Muscle layer of colon (tissue), 2 donors: ENCODE measurements around the gene ABCC2.
"Not testable (repeated sequence)": the region's sequence is repeated elsewhere in the genome, so short reads cannot be mapped to it uniquely, and the experiment has no call there.

Experiments
- H3K27ac ChIP-seq: one replicate; pipeline ENCODE4 v1.7.0; 2013; ENCODE audit warnings: low read depth, mild to moderate bottlenecking, low read length, moderate library complexity
- H3K27me3 ChIP-seq, 2 donors: one replicate each; pipeline ENCODE4 v1.7.0; 2013; ENCODE audit warnings: low read length in 2 of 2, mild to moderate bottlenecking in 2 of 2; ENCODE audit not compliant: insufficient read depth in 2 of 2, control insufficient read depth in 1 of 2
- H3K36me3 ChIP-seq: one replicate; pipeline ENCODE4 v1.7.0; 2013; ENCODE audit warnings: mild to moderate bottlenecking, low read length; ENCODE audit not compliant: insufficient read depth
- H3K4me1 ChIP-seq: one replicate; pipeline ENCODE4 v1.7.0; 2013; ENCODE audit warnings: mild to moderate bottlenecking, low read length; ENCODE audit not compliant: insufficient read depth
- H3K4me3 ChIP-seq, 2 donors: one replicate each; pipeline ENCODE4 v1.7.0; 2013; ENCODE audit warnings: low read length in 2 of 2, low read depth in 1 of 2, mild to moderate bottlenecking in 1 of 2, moderate library complexity in 1 of 2
- H3K9ac ChIP-seq: one replicate; pipeline ENCODE4 v1.7.0; 2013; ENCODE audit warnings: low read length
- H3K9me3 ChIP-seq: one replicate; pipeline ENCODE4 v1.7.0; 2013; ENCODE audit warnings: mild to moderate bottlenecking, low read length
- donor health status: abdominal sarcoma.
- donor health status: Adenocarcinoma of cecum.

ABCC2 gene

DNA sequence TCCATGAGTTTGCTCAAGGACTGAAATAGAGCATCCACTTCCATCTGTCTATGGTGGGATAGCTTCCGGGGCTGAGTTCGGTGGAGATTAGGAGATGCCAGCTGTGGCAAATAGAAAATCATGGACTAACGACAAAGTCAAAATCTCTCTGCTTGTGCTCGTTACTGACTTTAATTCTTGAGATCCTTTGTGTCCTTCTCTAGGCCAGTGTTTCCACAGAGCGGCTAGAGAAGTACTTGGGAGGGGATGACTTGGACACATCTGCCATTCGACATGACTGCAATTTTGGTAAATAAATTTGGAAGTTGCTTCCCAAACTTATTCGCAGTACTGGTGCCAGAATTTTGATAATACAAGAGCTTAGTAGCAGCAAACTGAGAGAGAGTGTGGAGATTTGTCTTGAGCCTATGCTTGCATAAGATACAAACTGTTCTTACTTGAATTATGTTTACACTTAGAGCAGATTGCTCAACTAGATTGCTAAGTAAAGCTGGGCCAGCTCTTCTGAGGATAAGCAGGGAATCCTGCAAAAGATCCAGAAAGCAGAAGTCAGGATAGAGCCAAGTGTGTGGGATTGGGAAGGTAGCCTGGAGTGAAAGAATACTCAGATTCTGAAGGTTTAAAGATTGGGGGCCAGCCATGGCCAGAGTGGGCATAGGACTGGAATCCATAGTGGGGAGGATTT, 27.6 kb downstream of the ABCC2 start:
- no peaks in the 10 kb centered on the region for H3K27me3 ChIP-seq
- peaks cover 6% of the 10 kb centered on the region for H3K4me1 ChIP-seq
- H3K9ac ChIP-seq = no peak overlapping the region
- no peaks in the 10 kb centered on the region for H3K36me3 ChIP-seq
- peak overlapping the region; percentile 19 for H3K27ac ChIP-seq
- H3K4me3 ChIP-seq = no peak overlapping the region
- no peaks in the 10 kb centered on the region for H3K9me3 ChIP-seq

DNA sequence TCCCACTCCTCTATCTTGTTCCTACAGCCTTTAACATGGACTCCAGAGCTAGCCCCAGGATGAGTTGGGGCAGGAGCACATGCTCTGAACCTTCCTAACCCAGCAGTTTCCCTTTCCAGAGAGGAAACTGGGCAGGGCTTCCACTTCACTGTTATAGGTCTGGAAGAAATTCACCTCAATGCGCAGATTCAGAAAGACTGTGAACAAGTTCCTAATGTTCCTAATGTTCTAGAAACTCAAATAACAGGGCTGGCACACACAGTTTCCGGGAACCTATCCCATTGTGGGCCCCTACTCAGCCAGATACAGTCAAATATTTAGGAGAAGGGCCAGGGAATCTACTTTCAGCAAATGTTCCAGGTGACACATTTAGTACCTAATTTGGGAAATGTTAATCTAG, 29.7 kb downstream of the ABCC2 start:
- no peaks in the 10 kb centered on the region for H3K27me3 ChIP-seq
- no peak overlapping the region for H3K9ac ChIP-seq
- peaks cover 6% of the 10 kb centered on the region for H3K4me1 ChIP-seq
- H3K9me3 ChIP-seq = no peaks in the 10 kb centered on the region
- no peaks in the 10 kb centered on the region for H3K36me3 ChIP-seq
- no peak overlapping the region for H3K4me3 ChIP-seq
- H3K27ac ChIP-seq = no peak overlapping the region

DNA sequence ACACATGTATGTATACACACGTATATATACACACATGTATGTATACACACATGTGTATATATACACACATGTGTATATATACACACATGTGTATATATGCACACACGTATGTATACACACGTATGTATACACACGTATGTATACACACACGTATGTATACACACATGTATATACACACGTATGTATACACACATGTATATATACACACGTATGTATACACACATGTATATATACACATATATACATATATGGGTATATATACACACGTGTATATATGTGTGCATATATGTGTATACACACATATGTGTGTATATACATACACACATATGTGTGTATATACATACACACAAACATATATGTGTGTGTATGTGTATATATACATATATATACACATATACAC, 31.7 kb downstream of the ABCC2 start:
- Histone ChIP-seq H3K9me3 (no peaks in the 10 kb centered on the region), H3K4me3 (no peak overlapping the region), H3K27ac (no peak overlapping the region), H3K36me3 (no peaks in the 10 kb centered on the region), H3K9ac (no peak overlapping the region), H3K27me3 (no peaks in the 10 kb centered on the region), H3K4me1 (peaks cover 6% of the 10 kb centered on the region)

DNA sequence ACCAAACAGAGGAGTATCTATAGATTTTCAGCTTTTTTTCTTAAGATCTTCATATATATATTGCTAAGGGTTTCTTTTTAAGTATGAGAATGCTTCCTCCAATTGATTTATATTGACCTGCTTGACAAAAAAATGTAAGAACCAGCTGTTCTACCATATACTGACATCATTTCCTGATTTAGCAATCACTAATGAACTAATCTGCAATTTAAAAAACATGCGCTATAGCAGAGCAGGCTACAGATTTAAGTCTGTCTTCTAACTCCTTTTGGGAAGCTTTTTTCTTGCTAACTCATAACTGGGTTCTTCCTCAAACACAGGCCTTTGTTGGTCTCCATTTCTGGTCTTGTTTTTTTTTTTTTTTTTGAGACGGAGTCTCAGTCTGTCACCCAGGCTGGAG, 33.2 kb downstream of the ABCC2 start:
- no peaks in the 10 kb centered on the region for H3K9me3 ChIP-seq
- H3K27ac ChIP-seq = no peak overlapping the region
- H3K36me3 ChIP-seq = no peaks in the 10 kb centered on the region
- no peaks in the 10 kb centered on the region for H3K4me1 ChIP-seq
- no peak overlapping the region for H3K4me3 ChIP-seq
- no peaks in the 10 kb centered on the region for H3K27me3 ChIP-seq
- no peak overlapping the region for H3K9ac ChIP-seq

DNA sequence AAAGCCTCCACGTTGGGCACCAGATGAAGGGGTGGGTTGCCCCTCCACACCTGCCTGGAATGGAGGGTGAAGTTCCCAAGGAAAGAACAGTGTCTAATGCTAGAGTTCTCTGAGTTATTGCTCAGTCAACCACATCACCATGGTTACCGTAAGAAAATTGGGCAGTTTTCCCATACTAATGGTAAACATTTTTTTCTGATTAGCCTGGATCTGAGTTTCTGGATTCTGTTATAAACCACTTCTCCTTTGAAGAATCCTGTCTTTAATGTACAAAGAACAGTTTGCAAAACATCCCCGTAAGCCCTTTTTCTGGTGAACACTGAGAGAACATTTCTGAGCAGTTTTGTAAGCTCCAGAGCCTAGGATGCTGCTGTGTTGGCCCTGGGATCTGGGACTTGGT, 45.5 kb downstream of the ABCC2 start:
- Histone ChIP-seq H3K27me3 (no peaks in the 10 kb centered on the region), H3K4me1 (no peaks in the 10 kb centered on the region), H3K4me3 (no peak overlapping the region), H3K36me3 (no peaks in the 10 kb centered on the region), H3K9me3 (no peaks in the 10 kb centered on the region), H3K9ac (no peak overlapping the region), H3K27ac (no peak overlapping the region)

DNA sequence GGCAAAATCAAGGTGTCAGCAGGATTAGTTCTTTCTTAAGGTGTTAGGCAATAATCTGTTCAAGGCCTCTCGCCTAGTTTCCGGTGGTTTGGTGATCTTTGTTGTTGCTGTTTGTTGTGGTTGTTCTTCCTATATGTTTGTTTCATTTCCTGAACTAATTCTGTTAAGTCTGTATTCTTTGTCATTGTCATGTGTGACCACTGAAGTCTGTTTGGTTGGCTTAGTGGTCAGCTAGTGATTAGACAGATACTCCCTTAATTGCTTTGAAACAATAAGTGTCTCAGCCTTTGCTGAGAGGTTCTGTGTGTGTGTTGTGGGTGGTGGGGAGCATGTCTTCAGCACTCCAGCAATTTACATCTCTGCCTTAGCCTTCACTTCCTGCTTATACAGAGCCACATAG, 46.0 kb downstream of the ABCC2 start:
- Histone ChIP-seq H3K9me3 (no peaks in the 10 kb centered on the region), H3K27ac (no peak overlapping the region), H3K36me3 (no peaks in the 10 kb centered on the region), H3K4me1 (no peaks in the 10 kb centered on the region), H3K4me3 (no peak overlapping the region), H3K27me3 (no peaks in the 10 kb centered on the region), H3K9ac (no peak overlapping the region)

DNA sequence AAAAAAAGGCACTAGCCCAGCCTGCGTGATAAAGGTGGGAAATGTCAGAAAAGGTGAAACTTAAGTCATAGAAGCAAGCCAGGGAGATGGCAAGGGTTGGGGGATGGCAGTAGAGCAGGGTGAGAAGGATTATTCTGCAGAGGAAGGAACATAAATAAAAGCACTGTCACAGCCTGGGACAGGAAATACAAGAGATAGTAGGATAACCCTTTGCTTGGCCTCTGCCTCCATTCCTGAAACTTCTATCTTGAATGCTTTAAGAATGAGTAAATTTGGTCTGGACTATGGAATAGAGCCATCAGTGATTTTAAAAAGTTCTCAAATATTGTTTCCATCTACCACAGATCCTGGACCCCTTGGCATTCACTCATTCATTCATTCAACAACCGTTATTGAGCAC, 50.0 kb downstream of the ABCC2 start:
- no peaks in the 10 kb centered on the region for H3K4me1 ChIP-seq
- H3K27me3 ChIP-seq = no peaks in the 10 kb centered on the region
- no peak overlapping the region for H3K4me3 ChIP-seq
- no peaks in the 10 kb centered on the region for H3K9me3 ChIP-seq
- no peaks in the 10 kb centered on the region for H3K36me3 ChIP-seq
- no peak overlapping the region for H3K9ac ChIP-seq
- no peak overlapping the region for H3K27ac ChIP-seq

DNA sequence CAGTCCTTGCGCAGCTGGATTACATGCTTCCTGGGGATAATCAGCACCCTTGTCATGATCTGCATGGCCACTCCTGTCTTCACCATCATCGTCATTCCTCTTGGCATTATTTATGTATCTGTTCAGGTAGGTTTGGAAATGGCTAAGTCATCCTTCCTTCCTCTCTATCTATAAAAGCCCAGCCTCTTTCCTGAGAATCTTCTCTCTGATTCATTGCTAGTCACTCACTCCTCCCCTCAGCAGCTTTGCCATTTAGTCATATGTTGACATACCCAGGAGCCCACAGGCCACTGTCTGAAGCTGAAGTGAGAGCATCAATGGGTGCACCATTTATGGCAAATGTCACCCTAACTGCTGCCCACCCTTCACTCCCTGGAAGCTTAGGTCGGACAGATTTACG, 52.0 kb downstream of the ABCC2 start:
- H3K27me3 ChIP-seq = no peaks in the 10 kb centered on the region
- no peak overlapping the region for H3K4me3 ChIP-seq
- H3K9ac ChIP-seq = no peak overlapping the region
- H3K4me1 ChIP-seq = no peaks in the 10 kb centered on the region
- no peak overlapping the region for H3K27ac ChIP-seq
- H3K36me3 ChIP-seq = no peaks in the 10 kb centered on the region
- no peaks in the 10 kb centered on the region for H3K9me3 ChIP-seq

DNA sequence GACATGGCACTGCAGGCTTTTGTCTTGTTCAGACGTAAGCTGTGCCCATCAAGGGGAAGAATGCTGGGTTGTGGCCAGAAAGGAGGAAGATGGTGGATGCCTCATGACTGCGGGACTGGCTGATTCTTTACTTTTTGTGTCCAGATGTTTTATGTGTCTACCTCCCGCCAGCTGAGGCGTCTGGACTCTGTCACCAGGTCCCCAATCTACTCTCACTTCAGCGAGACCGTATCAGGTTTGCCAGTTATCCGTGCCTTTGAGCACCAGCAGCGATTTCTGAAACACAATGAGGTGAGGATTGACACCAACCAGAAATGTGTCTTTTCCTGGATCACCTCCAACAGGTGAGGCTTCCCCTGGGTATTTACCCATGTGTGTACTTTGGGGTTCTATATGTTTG, 53.5 kb downstream of the ABCC2 start:
- no peaks in the 10 kb centered on the region for H3K4me1 ChIP-seq

DNA sequence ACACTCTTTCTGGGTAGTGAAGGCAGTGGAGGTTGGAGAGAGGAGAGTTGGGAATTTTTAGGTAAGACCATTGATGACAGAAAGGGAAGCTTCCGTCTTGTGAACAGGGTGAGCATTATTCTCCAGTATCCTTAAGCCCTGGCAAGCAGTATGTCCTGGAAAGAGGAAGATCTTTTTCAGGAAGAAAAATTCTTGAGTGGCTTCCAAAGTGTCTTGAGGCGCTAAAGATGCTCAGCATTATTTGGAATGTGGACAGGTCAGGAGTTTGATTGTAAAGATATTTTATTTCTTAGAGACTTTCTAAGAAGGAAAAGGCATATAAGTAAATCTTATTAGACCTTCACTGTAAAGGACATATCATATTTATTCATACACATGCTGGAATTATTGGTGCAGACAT, 54.3 kb downstream of the ABCC2 start:
- no peaks in the 10 kb centered on the region for H3K27me3 ChIP-seq
- no peaks in the 10 kb centered on the region for H3K4me1 ChIP-seq
- no peak overlapping the region for H3K4me3 ChIP-seq
- no peak overlapping the region for H3K27ac ChIP-seq
- H3K9ac ChIP-seq = no peak overlapping the region
- H3K36me3 ChIP-seq = no peaks in the 10 kb centered on the region
- no peaks in the 10 kb centered on the region for H3K9me3 ChIP-seq

More for the DNA sequence above, 53.5 kb downstream of the ABCC2 start:
- Histone ChIP-seq H3K9ac (no peak overlapping the region), H3K9me3 (no peaks in the 10 kb centered on the region), H3K27ac (no peak overlapping the region), H3K27me3 (no peaks in the 10 kb centered on the region), H3K36me3 (no peaks in the 10 kb centered on the region), H3K4me3 (no peak overlapping the region)

DNA sequence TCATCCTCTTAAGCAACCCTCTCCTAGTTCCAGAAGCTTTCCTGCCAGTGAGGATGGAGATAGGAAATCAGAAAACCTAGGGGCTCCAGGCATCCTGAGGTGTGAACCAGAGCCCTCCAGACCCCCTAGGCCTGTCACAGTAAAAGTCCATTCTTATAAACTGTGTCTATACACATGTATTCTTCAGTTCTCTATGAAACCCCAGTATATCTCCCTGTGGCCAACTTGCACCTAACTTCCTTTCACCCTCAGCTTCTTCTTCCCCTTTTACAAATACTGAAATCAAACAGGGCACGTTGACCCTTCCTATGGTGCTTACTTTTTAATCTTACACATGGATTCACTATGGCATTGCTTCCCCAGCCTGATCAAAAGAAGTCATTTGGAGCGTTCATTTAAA, 58.4 kb downstream of the ABCC2 start:
- H3K9me3 ChIP-seq, H3K27ac ChIP-seq, H3K36me3 ChIP-seq: not testable (repeated sequence)

DNA sequence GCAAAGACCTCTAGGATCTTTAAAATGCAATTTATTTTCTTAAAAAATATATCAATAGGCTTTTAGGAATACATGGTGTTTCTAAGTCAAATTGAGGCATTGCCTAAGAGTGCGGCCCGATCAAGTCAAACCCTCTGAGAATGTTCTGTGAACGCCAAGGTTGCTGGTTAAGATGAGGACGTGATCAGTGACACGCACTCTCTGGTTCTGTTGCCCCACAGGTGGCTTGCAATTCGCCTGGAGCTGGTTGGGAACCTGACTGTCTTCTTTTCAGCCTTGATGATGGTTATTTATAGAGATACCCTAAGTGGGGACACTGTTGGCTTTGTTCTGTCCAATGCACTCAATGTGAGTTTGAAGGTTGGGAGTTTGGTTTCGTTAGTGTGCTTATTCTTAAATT, 59.3 kb downstream of the ABCC2 start:
- Histone ChIP-seq H3K9me3 (no peaks in the 10 kb centered on the region), H3K27me3 (no peaks in the 10 kb centered on the region), H3K4me3 (no peak overlapping the region), H3K27ac (no peak overlapping the region), H3K36me3 (no peaks in the 10 kb centered on the region), H3K4me1 (peaks cover 5% of the 10 kb centered on the region), H3K9ac (no peak overlapping the region)

More for the DNA sequence above, 58.4 kb downstream of the ABCC2 start:
- not testable (repeated sequence) for H3K4me1 ChIP-seq, H3K4me3 ChIP-seq, H3K9ac ChIP-seq, H3K27me3 ChIP-seq
